NCI-H446 treated with DMSO at 0.1 percent for 48 hours (cell line): Measurements from ENCODE around the gene RFWD3.
"Not testable (repeated sequence)": the region's sequence is repeated elsewhere in the genome, so short reads cannot be mapped to it uniquely, and the experiment has no call there.

ENCODE experiments used
- DNase-seq: peaks from one replicate; lab custom pipeline; 2025; lab: John Stamatoyannopoulos, UW

Gene RFWD3

GRCh38 chr16:74666425-74667254, at the start of gene RFWD3:
Gene RFWD3 (minus strand): TSS chr16:74666877. CDS start chr16:74661449, 5,428 bp downstream.
- peak; percentile 95 for DNase-seq

GRCh38 chr16:74716355-74716754, 49.7 kb upstream of the RFWD3 start:
- no peak for DNase-seq

- DNase-seq: no peak
Measured at GRCh38 chr16:74713876-74714275, 47.2 kb upstream of the RFWD3 start.

GRCh38 chr16:74713325-74713724, 46.6 kb upstream of the RFWD3 start:
- no peak for DNase-seq

- DNase-seq: no peak
Measured at GRCh38 chr16:74711938-74712337, 45.3 kb upstream of the RFWD3 start.

GRCh38 chr16:74710401-74710800, 43.7 kb upstream of the RFWD3 start:
- no peak for DNase-seq

GRCh38 chr16:74709441-74709877, 42.8 kb upstream of the RFWD3 start:
- DNase-seq: peak; percentile 21

- no peak for DNase-seq
Measured at GRCh38 chr16:74700438-74701225, 34.0 kb upstream of the RFWD3 start, which contains the start of gene MLKL. Gene MLKL (minus strand): TSS chr16:74700862. CDS start chr16:74695757, 5,105 bp downstream.

- no peak for DNase-seq
Measured at GRCh38 chr16:74700116-74700437, 33.4 kb upstream of the RFWD3 start.

- no peak for DNase-seq
Measured at GRCh38 chr16:74699666-74700065, 33.0 kb upstream of the RFWD3 start.

- no peak for DNase-seq
Measured at GRCh38 chr16:74698222-74698621, 31.5 kb upstream of the RFWD3 start.

GRCh38 chr16:74695450-74696422, 29.1 kb upstream of the RFWD3 start:
- peak; percentile 77 for DNase-seq

- DNase-seq: no peak
Measured at GRCh38 chr16:74691093-74691855, 24.6 kb upstream of the RFWD3 start.

GRCh38 chr16:74682556-74682955, 15.9 kb upstream of the RFWD3 start:
- no peak for DNase-seq

GRCh38 chr16:74680681-74681080, 14.0 kb upstream of the RFWD3 start:
- DNase-seq: no peak

GRCh38 chr16:74679983-74680382, 13.3 kb upstream of the RFWD3 start:
- DNase-seq: no peak

- DNase-seq: no peak
Measured at GRCh38 chr16:74677868-74678267, 11.2 kb upstream of the RFWD3 start.

GRCh38 chr16:74673876-74674275, 7.2 kb upstream of the RFWD3 start:
- DNase-seq: no peak

- DNase-seq: not testable (repeated sequence)
Measured at GRCh38 chr16:74668877-74669276, 2.2 kb upstream of the RFWD3 start.

GRCh38 chr16:74667255-74667700, 601 bp upstream of the RFWD3 start:
- DNase-seq: no peak

GRCh38 chr16:74666010-74666421, 661 bp downstream of the RFWD3 start:
- no peak for DNase-seq
